H7 (cell line): ENCODE measurements around the gene ANK3. TPM values are rescaled to one million over a fixed set of nuclear protein-coding genes. Genes with fewer than 3 reads are reported as not detected.

Source experiments
- DNase-seq: peaks from one replicate; pipeline ENCODE4 v3.0.0; 2012
- H3K27me3 ChIP-seq: 2 replicates; pipeline ENCODE4 v1.6.0; 2011; ENCODE audit warnings: mild to moderate bottlenecking, low read length; ENCODE audit not compliant: control insufficient read depth, insufficient read depth
- H3K36me3 ChIP-seq: replicated peaks from 2 replicates; pipeline ENCODE4 v1.5.1; 2011; ENCODE audit warnings: low read length; ENCODE audit not compliant: control insufficient read depth, insufficient read depth
- H3K4me3 ChIP-seq: 2 replicates; pipeline ENCODE4 v1.5.1; 2011; ENCODE audit warnings: low read depth, mild to moderate bottlenecking, control low read depth, low read length, moderate library complexity; ENCODE audit not compliant: insufficient read depth
- total RNA-seq: library from RNA; depleted of rRNA; stranded (reverse); fragments of >200 nt; shearing (Covaris generic); gene quantifications from 2 replicates; pipeline ENCODE4 v1.2.3, GENCODE V29; 2014; rRNA removed

ANK3 gene
- total RNA-seq = 21.7 and 38.6 TPM in 2 replicates

GRCh38 chr10:60389413-60390025 is at the start of gene ANK3:
Gene ANK3, minus strand, starts transcription at chr10:60389875. Its CDS starts 337 bp downstream, at chr10:60389538.
- Histone ChIP-seq H3K4me3 (no peak within 1 kb of the TSS), H3K36me3 (no peaks in the 10 kb centered on the region), H3K27me3 (peaks cover 2% of the 10 kb centered on the region; the same call in 1 of the 2 replicates)
- no peak for DNase-seq

- Histone ChIP-seq H3K4me3 (no peak overlapping the region), H3K36me3 (no peaks in the 10 kb centered on the region), H3K27me3 (no peaks in the 10 kb centered on the region)
- peak; percentile 35 for DNase-seq
Observed at GRCh38 chr10:60434418-60435046, 44.9 kb upstream of the ANK3 start.

DNA sequence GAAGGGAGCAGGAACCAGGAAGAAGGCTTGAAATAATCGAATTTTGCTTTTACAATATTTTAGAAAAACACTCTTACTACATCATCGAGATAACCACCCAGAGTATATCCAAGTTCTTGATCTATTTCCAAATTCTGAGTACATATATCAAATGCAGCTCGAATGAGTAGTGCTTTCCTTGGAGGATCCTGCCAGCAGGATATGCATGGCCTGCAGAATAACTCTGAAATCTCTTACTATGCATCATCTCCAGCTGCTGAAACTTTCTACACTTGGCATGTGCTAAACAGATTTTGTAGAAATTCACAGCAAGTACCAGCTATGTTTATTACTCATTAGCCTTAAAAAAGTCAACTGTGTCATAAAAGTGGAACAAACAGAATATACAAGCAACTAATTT is 44.0 kb upstream of the ANK3 start:
- Histone ChIP-seq H3K4me3 (no peak overlapping the region), H3K36me3 (no peaks in the 10 kb centered on the region), H3K27me3 (no peaks in the 10 kb centered on the region)
- no peak for DNase-seq

GRCh38 chr10:60430836-60431597 is 41.3 kb upstream of the ANK3 start:
- no peak for DNase-seq
- Histone ChIP-seq H3K4me3 (no peak overlapping the region), H3K27me3 (no peaks in the 10 kb centered on the region), H3K36me3 (no peaks in the 10 kb centered on the region)

DNA sequence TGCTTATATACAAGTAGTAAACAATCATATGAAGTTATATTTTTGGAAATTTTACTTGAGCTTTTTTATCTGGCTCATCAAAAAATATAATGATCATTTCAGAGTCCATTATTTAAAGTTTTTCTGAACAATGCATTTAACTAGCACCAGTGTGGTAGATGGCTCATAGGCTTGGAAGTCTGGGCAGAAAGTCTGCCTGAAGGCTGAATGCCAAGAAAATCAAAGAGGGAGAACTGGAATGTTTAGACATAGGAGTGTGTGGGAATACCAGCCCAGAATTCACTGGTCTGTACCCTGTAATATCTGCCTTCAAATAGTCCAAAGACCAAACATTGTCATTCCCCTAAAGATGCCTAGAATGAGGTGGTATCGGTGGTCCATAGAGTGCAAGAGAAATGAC is 40.3 kb upstream of the ANK3 start:
- Histone ChIP-seq H3K4me3 (no peak overlapping the region), H3K36me3 (no peaks in the 10 kb centered on the region), H3K27me3 (no peaks in the 10 kb centered on the region)
- DNase-seq = no peak

DNA sequence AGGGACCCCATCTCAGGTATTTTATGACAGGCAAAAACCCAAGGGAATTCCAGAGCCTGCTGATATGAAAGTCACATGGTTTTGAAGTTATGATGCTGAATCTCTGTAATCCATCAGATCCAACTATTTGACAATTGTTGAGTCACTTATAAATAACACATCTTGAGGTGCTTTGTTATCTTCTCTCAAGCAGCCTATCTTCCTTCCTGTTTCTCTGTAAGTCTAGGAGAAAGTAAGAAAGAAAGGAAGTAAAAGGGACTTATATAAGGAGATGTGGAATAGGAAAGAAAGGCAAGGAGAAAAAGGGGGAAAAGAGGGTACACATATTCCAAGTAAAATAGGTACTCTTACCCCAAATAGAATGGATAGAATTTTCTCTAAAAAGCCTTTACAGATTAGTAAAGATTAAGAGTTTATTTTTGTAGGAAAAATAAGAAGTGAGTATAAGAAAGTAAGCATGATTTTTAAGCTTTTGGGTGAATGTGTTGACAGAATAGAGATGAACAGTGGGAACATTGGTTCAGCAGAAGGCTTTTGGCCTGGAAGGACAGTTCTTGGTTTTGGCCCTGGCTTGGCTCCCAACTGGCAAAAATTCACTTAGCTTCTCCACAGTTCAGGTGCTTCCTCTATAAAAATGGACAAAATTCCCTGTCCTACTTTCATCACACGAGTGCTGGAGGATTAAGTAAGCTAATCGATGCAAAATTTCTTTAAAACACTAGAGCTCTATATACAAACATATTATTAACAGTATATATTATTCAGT is 39.6 kb upstream of the ANK3 start:
- DNase-seq = no peak
- no peaks in the 10 kb centered on the region for H3K36me3 ChIP-seq

GRCh38 chr10:60428387-60428737 is 38.7 kb upstream of the ANK3 start:
- Histone ChIP-seq H3K4me3 (no peak overlapping the region), H3K36me3 (no peaks in the 10 kb centered on the region), H3K27me3 (no peaks in the 10 kb centered on the region)
- DNase-seq = no peak

More for the DNA sequence above, 39.6 kb upstream of the ANK3 start:
- H3K4me3 ChIP-seq = no peak overlapping the region
- no peaks in the 10 kb centered on the region for H3K27me3 ChIP-seq

DNA sequence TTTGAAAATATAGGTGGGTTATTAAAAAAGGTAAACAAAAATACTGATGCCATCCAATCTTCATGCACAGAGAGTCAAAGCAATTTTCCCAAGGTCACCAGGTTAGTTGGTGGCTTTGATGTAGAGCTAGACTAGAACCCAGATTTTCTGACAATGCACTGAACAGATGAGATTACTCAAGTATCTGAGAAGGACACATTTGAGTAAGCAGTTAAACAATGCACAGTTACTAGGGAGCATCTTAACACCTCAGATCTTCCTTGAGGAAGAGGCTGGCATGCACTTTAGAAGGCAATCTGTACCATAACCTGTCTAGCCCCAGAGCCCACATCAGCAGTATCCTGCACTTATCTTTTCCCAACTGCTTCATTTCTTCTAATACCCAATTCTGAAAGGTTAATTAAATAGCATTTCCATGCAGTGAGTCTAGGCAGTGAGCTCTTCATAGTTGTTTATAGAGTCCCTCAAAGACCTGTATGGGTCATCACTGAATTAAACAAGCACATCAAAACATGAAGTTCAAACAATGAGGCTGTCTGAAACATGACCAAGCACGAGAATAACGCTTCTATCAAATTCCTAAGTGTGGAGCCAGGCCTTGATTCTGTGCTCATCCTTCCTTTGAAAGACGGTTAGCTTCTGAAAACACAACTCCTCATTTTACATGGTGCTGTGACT is 38.2 kb upstream of the ANK3 start:
- DNase-seq = no peak
- Histone ChIP-seq H3K27me3 (no peaks in the 10 kb centered on the region), H3K36me3 (no peaks in the 10 kb centered on the region), H3K4me3 (no peak overlapping the region)

DNA sequence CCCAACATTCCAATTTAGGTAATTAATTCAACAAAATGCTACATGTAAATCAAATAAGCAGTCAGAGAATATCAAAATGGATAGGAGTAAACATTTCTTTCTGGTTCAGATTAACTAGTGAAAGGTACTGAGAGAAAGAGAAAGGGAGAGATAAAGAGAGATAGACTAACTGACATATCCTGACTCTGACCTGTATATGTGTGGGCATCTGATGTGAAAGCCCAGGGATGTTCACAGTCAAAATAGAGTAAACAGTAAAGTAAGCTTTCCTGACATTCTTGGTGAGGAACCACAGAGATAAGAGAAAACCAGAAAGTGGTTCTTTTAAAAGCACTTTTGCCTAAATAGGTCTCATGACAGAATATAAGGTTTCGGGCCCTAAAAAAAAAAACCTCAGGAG is 37.5 kb upstream of the ANK3 start:
- no peak for DNase-seq
- Histone ChIP-seq H3K27me3 (no peaks in the 10 kb centered on the region), H3K4me3 (no peak overlapping the region), H3K36me3 (no peaks in the 10 kb centered on the region)

DNA sequence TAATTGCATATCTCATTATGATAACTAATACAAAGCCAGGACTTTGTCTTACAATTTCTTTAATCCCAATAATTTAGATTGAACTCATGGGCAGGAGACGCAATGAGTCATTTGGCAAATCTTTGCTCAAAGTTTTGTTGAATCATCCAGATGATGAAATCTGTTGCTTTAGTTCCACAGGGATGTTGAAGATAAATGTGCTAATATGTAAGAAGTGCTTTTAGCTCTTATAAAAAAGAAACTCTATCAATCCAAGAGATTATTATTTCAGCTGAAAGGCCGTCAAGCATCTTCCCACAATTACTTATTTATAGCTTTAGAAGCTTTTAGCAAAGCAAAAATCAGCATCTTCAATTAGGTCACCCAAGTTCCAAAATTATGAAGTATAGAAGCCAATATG is 36.8 kb upstream of the ANK3 start:
- Histone ChIP-seq H3K4me3 (no peak overlapping the region), H3K27me3 (no peaks in the 10 kb centered on the region), H3K36me3 (no peaks in the 10 kb centered on the region)
- DNase-seq = no peak

DNA sequence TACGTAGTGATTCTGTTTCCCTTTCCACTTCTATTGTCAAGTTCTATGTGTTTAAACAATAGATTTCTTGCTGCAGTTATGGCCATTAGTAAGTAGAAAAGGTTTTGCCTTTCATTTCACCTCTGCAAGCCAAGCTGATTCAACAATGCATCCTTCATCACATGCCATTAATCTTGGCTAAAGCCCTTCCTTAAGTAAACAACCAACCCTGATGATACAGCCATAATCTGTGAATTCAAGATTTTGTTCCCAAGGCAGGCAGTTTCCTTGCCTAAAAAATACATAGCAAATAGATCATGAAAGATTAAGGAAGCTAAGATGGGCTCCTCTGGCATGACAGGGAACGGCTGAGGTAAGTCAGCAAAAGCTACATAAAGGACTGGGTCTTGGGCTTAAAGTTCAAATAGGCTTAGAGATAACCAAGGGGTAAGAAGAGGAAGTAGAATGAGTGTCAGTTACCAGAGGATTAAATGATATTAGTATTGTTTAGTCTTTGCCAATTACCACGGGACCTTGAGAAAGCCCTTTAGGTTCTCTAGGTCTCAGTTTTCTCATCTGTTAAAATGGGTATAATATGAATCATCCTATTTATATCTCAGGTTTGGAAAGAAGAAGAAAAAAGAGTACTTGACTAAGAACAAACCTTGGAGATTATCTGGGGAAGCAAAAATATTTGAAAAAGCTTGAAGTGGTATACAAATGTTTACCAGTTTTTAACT is 35.9 kb upstream of the ANK3 start:
- H3K4me3 ChIP-seq = no peak overlapping the region
- no peaks in the 10 kb centered on the region for H3K27me3 ChIP-seq
- DNase-seq = no peak
- no peaks in the 10 kb centered on the region for H3K36me3 ChIP-seq

GRCh38 chr10:60424971-60425370 is 35.3 kb upstream of the ANK3 start:
- DNase-seq = no peak
- H3K4me3 ChIP-seq = no peak overlapping the region
- H3K36me3 ChIP-seq = no peaks in the 10 kb centered on the region
- H3K27me3 ChIP-seq = peaks cover 2% of the 10 kb centered on the region; the same call in 1 of the 2 replicates

GRCh38 chr10:60423920-60424319 is 34.2 kb upstream of the ANK3 start:
- peaks cover 2% of the 10 kb centered on the region; the same call in 1 of the 2 replicates for H3K27me3 ChIP-seq
- no peak overlapping the region for H3K4me3 ChIP-seq
- no peaks in the 10 kb centered on the region for H3K36me3 ChIP-seq
- no peak for DNase-seq

DNA sequence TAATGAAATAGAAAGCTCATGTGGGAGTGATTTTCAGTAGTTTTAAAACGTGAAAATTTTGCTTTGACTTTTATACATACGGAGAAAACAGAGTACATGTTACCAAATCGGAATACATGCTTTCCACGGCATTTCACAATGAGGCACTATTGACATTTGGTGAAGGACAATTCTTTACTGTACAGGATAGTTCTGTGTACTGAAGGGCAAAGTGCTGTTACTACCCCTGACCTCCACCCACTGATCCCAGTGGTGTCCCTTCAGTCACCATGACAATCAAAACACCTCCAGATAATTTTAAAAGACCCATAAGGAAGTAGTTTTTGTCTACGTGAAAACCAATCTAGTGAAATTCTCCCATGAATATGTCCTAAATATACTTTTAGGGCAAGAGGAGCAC is 33.1 kb upstream of the ANK3 start:
- no peak overlapping the region for H3K4me3 ChIP-seq
- DNase-seq = no peak
- peaks cover 2% of the 10 kb centered on the region; the same call in 1 of the 2 replicates for H3K27me3 ChIP-seq
- no peaks in the 10 kb centered on the region for H3K36me3 ChIP-seq
